H1 (cell line): Measurements from ENCODE around the gene LAMTOR4. TPM values are rescaled to one million over a fixed set of nuclear protein-coding genes. Genes with fewer than 3 reads are reported as not detected.

ENCODE experiments used
- CTCF ChIA-PET: fragments of 300-600 bp; sonication (Branson Sonifier 250); formaldehyde crosslinking; loops from one replicate; lab custom pipeline; 2021; ENCODE audit not compliant: partially characterized antibody; lab: Charles Lee
- POLR2A ChIA-PET: fragments of 300-600 bp; sonication (Branson Sonifier 250); formaldehyde crosslinking; loops from one replicate; lab custom pipeline; 2021; ENCODE audit warnings: inconsistent platforms; ENCODE audit not compliant: partially characterized antibody; lab: Charles Lee
- DNase-seq, 2 experiments: peaks; one replicate each; pipeline versions ENCODE4 v3.0.0 to v3.0.0-alpha.2; 2010 to 2022; ENCODE audit warnings: low spot score in 2 of 2, low read depth in 1 of 2, mixed read lengths in 1 of 2
- FAIRE-seq: peaks from 2 replicates; lab custom pipeline; 2011; peaks lifted over from hg19 to GRCh38; lab: Jason Lieb, UNC
- H2AFZ ChIP-seq: 2 replicates; pipeline ENCODE4 v1.8.1; 2012; ENCODE audit warnings: low read length, inconsistent platforms
- H2AK5ac ChIP-seq: 2 replicates; pipeline ENCODE4 v1.6.1; 2013; ENCODE audit warnings: low read depth, low read length
- H2BK120ac ChIP-seq: replicated peaks from 2 replicates; pipeline ENCODE3; 2013; ENCODE audit warnings: low read depth, low read length, inconsistent platforms
- H2BK12ac ChIP-seq: 2 replicates; pipeline ENCODE4 v1.6.1; 2013; ENCODE audit warnings: low read depth, low read length
- H2BK15ac ChIP-seq: 2 replicates; pipeline ENCODE4 v1.6.1; 2013; ENCODE audit warnings: low read length
- H2BK20ac ChIP-seq: 2 replicates; pipeline ENCODE4 v1.6.1; 2013; ENCODE audit warnings: low read length
- H2BK5ac ChIP-seq: 2 replicates; pipeline ENCODE4 v1.6.1; 2013; ENCODE audit warnings: low read depth, low read length
- H3K14ac ChIP-seq: 2 replicates; pipeline ENCODE4 v1.6.1; 2013; ENCODE audit warnings: inconsistent platforms; ENCODE audit not compliant: insufficient read length
- H3K18ac ChIP-seq: 2 replicates; pipeline ENCODE4 v1.6.1; 2013; ENCODE audit warnings: low read length; ENCODE audit errors: extremely low read depth
- H3K23ac ChIP-seq: 2 replicates; pipeline ENCODE4 v1.6.1; 2013; ENCODE audit warnings: inconsistent platforms; ENCODE audit not compliant: insufficient read length
- H3K23me2 ChIP-seq: 2 replicates; pipeline ENCODE4 v1.6.1; 2013; ENCODE audit warnings: low read depth, low read length
- H3K27ac ChIP-seq: 2 replicates; pipeline ENCODE4 v1.6.1; 2011; ENCODE audit warnings: low read depth, low read length, inconsistent platforms
- H3K27me3 ChIP-seq, 4 experiments: replicated peaks in 1 of 4; 1 replicate in 1 of 4; 2 replicates in 3 of 4; pipeline versions ENCODE4 v1.6.1 to v1.8.1; 2011 to 2013; ENCODE audit warnings: low read length in 3 of 4, mild to moderate bottlenecking in 3 of 4, inconsistent platforms in 2 of 4, mixed read lengths in 2 of 4, moderate library complexity in 1 of 4; ENCODE audit not compliant: control insufficient read depth in 3 of 4, insufficient read depth in 3 of 4; ENCODE audit errors: extremely low read depth in 1 of 4
- H3K36me3 ChIP-seq, 4 experiments: 2 replicates each; pipeline versions ENCODE4 v1.6.1 to v1.8.1; 2011 to 2013; ENCODE audit warnings: mild to moderate bottlenecking in 4 of 4, low read length in 3 of 4, moderate library complexity in 2 of 4, control low read depth in 1 of 4, inconsistent platforms in 1 of 4; ENCODE audit not compliant: insufficient read depth in 4 of 4, control insufficient read depth in 2 of 4
- H3K4ac ChIP-seq: replicated peaks from 2 replicates; pipeline ENCODE3; 2013; ENCODE audit warnings: low read length, low read depth, mixed read lengths, inconsistent platforms; ENCODE audit not compliant: insufficient read length
- H3K4me1 ChIP-seq, 4 experiments: replicated peaks in 1 of 4; 1 replicate in 1 of 4; 2 replicates in 3 of 4; pipeline versions ENCODE4 v1.6.1 to v1.8.1; 2011 to 2013; ENCODE audit warnings: low read length in 3 of 4, inconsistent platforms in 2 of 4, mixed read lengths in 1 of 4; ENCODE audit not compliant: insufficient read depth in 4 of 4, control insufficient read depth in 3 of 4
- H3K4me2 ChIP-seq, 2 experiments: 2 replicates each; pipeline versions ENCODE4 v1.6.1 to v1.8.1; 2011 to 2013; ENCODE audit warnings: low read depth in 2 of 2, low read length in 2 of 2, control low read depth in 1 of 2, inconsistent platforms in 1 of 2, mild to moderate bottlenecking in 1 of 2; ENCODE audit not compliant: insufficient read depth in 1 of 2
- H3K4me3 ChIP-seq, 4 experiments: fragments of 200-600, 300-600 bp in 1 of 4; sonication (generic), shearing (Covaris generic), sonication (Bioruptor Twin) in 1 of 4; 2 replicates each; pipeline versions ENCODE4 v1.5.1 to v1.8.1; 2011 to 2016; ENCODE audit warnings: low read length in 4 of 4, low read depth in 3 of 4, control low read depth in 2 of 4, inconsistent platforms in 2 of 4, mild to moderate bottlenecking in 2 of 4, mixed read lengths in 1 of 4, moderate library complexity in 1 of 4; ENCODE audit not compliant: insufficient read depth in 2 of 4; ENCODE audit errors: extremely low read depth in 1 of 4
- H3K56ac ChIP-seq: replicated peaks from 2 replicates; pipeline ENCODE3; 2013; ENCODE audit warnings: low read depth, mild to moderate bottlenecking, mixed read lengths, low read length, inconsistent platforms; ENCODE audit not compliant: insufficient read length
- H3K79me1 ChIP-seq: 2 replicates; pipeline ENCODE4 v1.6.1; 2013; ENCODE audit warnings: low read depth, low read length, control low read depth
- H3K79me2 ChIP-seq, 2 experiments: 2 replicates each; pipeline versions ENCODE4 v1.6.1 to v1.8.1; 2012 to 2013; ENCODE audit warnings: low read length in 2 of 2, mild to moderate bottlenecking in 2 of 2, inconsistent platforms in 1 of 2; ENCODE audit not compliant: insufficient read depth in 2 of 2, control insufficient read depth in 1 of 2
- H3K9ac ChIP-seq, 4 experiments: replicated peaks in 1 of 4; 1 replicate in 1 of 4; 2 replicates in 3 of 4; pipeline versions ENCODE4 v1.6.1 to v1.8.1; 2011 to 2013; ENCODE audit warnings: low read depth in 3 of 4, low read length in 3 of 4, control low read depth in 2 of 4, mild to moderate bottlenecking in 2 of 4, moderate library complexity in 2 of 4, inconsistent platforms in 1 of 4; ENCODE audit errors: extremely low read depth in 1 of 4
- H3K9me3 ChIP-seq, 2 experiments: 2 replicates each; pipeline versions ENCODE4 v1.6.1 to v1.8.1; 2012 to 2013; ENCODE audit warnings: mild to moderate bottlenecking in 2 of 2, moderate library complexity in 2 of 2, control low read depth in 1 of 2, inconsistent platforms in 1 of 2, low read depth in 1 of 2, low read length in 1 of 2, mixed read lengths in 1 of 2; ENCODE audit not compliant: insufficient read depth in 2 of 2
- H4K20me1 ChIP-seq, 2 experiments: replicated peaks in 1 of 2; 2 replicates each; pipeline versions ENCODE3 to v1.8.1; 2011 to 2013; ENCODE audit warnings: inconsistent platforms in 2 of 2, low read length in 2 of 2, mild to moderate bottlenecking in 1 of 2; ENCODE audit not compliant: insufficient read depth in 2 of 2, control insufficient read depth in 1 of 2
- H4K5ac ChIP-seq: 2 replicates; pipeline ENCODE4 v1.6.1; 2013; ENCODE audit warnings: low read length, low read depth, mixed read lengths, inconsistent platforms; ENCODE audit not compliant: insufficient read length
- H4K8ac ChIP-seq: 2 replicates; pipeline ENCODE4 v1.8.0; 2013; ENCODE audit warnings: mild to moderate bottlenecking, moderate library complexity, low read length, inconsistent platforms; ENCODE audit not compliant: insufficient read depth; ENCODE audit errors: extremely low read depth
- H4K91ac ChIP-seq: replicated peaks from 2 replicates; pipeline ENCODE3; 2013; ENCODE audit warnings: low read length, mixed read lengths, inconsistent platforms; ENCODE audit not compliant: insufficient read length
- CEBPB ChIP-seq: IDR thresholded peaks from 2 replicates; pipeline ENCODE4 v1.6.1; 2012; ENCODE audit warnings: low read depth, low read length
- CREB1 ChIP-seq: IDR thresholded peaks from 2 replicates; pipeline ENCODE4 v1.6.1; 2012; ENCODE audit warnings: inconsistent platforms
- EP300 ChIP-seq, 2 experiments: IDR thresholded peaks; 1 replicate in 1 of 2; 2 replicates in 1 of 2; pipeline ENCODE4 v1.6.1; 2011 to 2012; ENCODE audit warnings: low read depth in 2 of 2, low read length in 2 of 2, mild to moderate bottlenecking in 2 of 2, borderline replicate concordance in 1 of 2, inconsistent platforms in 1 of 2, moderate library complexity in 1 of 2
- FOSL1 ChIP-seq: IDR thresholded peaks from 2 replicates; pipeline ENCODE4 v1.6.1; 2011; ENCODE audit warnings: mild to moderate bottlenecking, low read depth, low read length, moderate library complexity; ENCODE audit not compliant: insufficient read depth
- KDM5A ChIP-seq: fragments of 200-600 bp; IDR thresholded peaks from 2 replicates; pipeline ENCODE4 v1.7.1; 2012; ENCODE audit warnings: mild to moderate bottlenecking, low read length, inconsistent platforms, mixed read lengths
- PHF8 ChIP-seq: fragments of 200-600 bp; sonication (generic); conservative IDR thresholded peaks from 2 replicates; pipeline ENCODE4 v1.7.1; 2012; ENCODE audit warnings: low read depth, mild to moderate bottlenecking, inconsistent platforms, low read length, moderate library complexity
- POLR2A ChIP-seq, 2 experiments: IDR thresholded peaks; 1 replicate in 1 of 2; 2 replicates in 1 of 2; pipeline ENCODE4 v1.6.1; 2011; ENCODE audit warnings: low read depth in 2 of 2, low read length in 2 of 2, mild to moderate bottlenecking in 2 of 2; ENCODE audit errors: control extremely low read depth in 1 of 2
- POU5F1 ChIP-seq: IDR thresholded peaks from 2 replicates; pipeline ENCODE4 v1.6.1; 2011; ENCODE audit warnings: low read depth, mild to moderate bottlenecking, low read length, moderate library complexity
- RFX5 ChIP-seq: IDR thresholded peaks from 2 replicates; pipeline ENCODE4 v1.6.1; 2011; ENCODE audit warnings: low read depth, low read length, improper control_type of control experiment, borderline replicate concordance
- SIN3A ChIP-seq, 2 experiments: IDR thresholded peaks in 1 of 2; conservative IDR thresholded peaks in 1 of 2; 2 replicates each; pipeline ENCODE4 v1.6.1; 2011 to 2012; ENCODE audit warnings: low read length in 2 of 2, improper control_type of control experiment in 1 of 2, low read depth in 1 of 2, mild to moderate bottlenecking in 1 of 2
- SP1 ChIP-seq: IDR thresholded peaks from 2 replicates; pipeline ENCODE4 v1.6.1; 2011; ENCODE audit warnings: low read depth, low read length
- SP2 ChIP-seq: IDR thresholded peaks from 2 replicates; pipeline ENCODE4 v1.6.1; 2012; ENCODE audit warnings: mild to moderate bottlenecking, low read length, inconsistent platforms
- TAF1 ChIP-seq: IDR thresholded peaks from 2 replicates; pipeline ENCODE4 v1.6.1; 2011; ENCODE audit warnings: mild to moderate bottlenecking, low read depth, low read length
- WGBS, 2 experiments: shearing (Covaris generic) in 1 of 2; methylation state at CpG; one replicate each; pipeline versions ENCODE4 v1.1.6 to v1.1.7; 2013 to 2015; ENCODE audit warnings: low lambda C conversion rate in 2 of 2, mixed read lengths in 2 of 2, inconsistent platforms in 1 of 2, low coverage in 1 of 2, missing lambda C conversion rate in 1 of 2; ENCODE audit not compliant: insufficient replicate concordance in 2 of 2, insufficient coverage in 1 of 2, insufficient read length in 1 of 2; ENCODE audit errors: extremely low coverage in 1 of 2, missing lambda C conversion rate in 1 of 2; 5-methylcytosine and 5-hydroxymethylcytosine counted together
- polyA plus RNA-seq, 7 experiments: library from polyadenylated mRNA; depleted of rRNA in 3 of 7; stranded (reverse) in 5 of 7; unstranded in 2 of 7; fragments of >200 nt in 5 of 7; fragments of 200-250 nt in 2 of 7; gene quantifications; 1 replicate in 5 of 7; 2 replicates in 1 of 7; 4 replicates in 1 of 7; pipeline versions ENCODE4 v1.2.1 to v1.2.3, GENCODE V29; 2011 to 2013; ENCODE audit warnings: missing spikeins in 2 of 7, mixed read lengths in 2 of 7
- total RNA-seq: library from RNA; stranded (reverse); fragmentation: NEBNext Ultra II Directional; extraction: Animal tissue kit (Norgen Biotek cat#: 25700); gene quantifications from 2 replicates; pipeline ENCODE4 v1.2.1, GENCODE V29; 2021
- TF ChIP-seq, protein P1 (sequence below): IDR thresholded peaks from 2 replicates; pipeline ENCODE4 v1.6.1; 2011; ENCODE audit warnings: low read length, improper control_type of control experiment

LAMTOR4 gene
- total and polyA plus RNA-seq, 2 of the 8 experiments (the other 6 are each of a cell fraction or from before 2014, with no cell fraction given): 153 to 622 TPM

DNA sequence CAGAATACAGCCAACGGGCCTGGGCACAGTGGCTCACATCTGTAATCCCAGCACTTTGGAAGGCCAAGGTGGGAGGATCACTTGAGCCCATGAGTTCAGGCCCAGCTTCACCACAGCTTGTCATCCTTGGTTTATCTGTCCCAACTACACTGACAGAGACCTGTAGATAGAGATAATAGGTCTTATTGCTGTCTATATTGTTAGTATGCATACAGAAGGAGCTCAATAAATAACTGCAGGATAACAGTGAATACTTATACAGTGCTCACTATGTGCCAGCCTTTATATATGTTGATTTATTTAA lies 28.0 kb upstream of the LAMTOR4 start:
- H3K14ac ChIP-seq: no peak overlapping the region
- H3K23ac ChIP-seq: no peak overlapping the region
- H3K4me2 ChIP-seq: peak overlapping the region; percentile 74 to 92
- H4K8ac ChIP-seq: no peak overlapping the region
- H3K18ac ChIP-seq: no peak overlapping the region
- H2BK12ac ChIP-seq: no peak overlapping the region
- H3K9me3 ChIP-seq: no peaks in the 10 kb centered on the region
- peaks cover 8% of the 10 kb centered on the region for H3K23me2 ChIP-seq
- H4K20me1 ChIP-seq: peaks cover 0 to 1% of the 10 kb centered on the region in 2 experiments
- H3K79me1 ChIP-seq: 0 out of 2 replicates have a peak, but pooled peaks cover 4% of the 10 kb centered on the region
- H3K4me3 ChIP-seq: peak overlapping the region in 3 of 4 experiments; percentile 75 to 98 (median 92); a peak in 4 of 8 replicates
- H3K27ac ChIP-seq: no peak overlapping the region
- H2BK120ac ChIP-seq: no peak overlapping the region
- no peak overlapping the region for H2BK15ac ChIP-seq
- peaks cover 0 to 5% (median 1%) of the 10 kb centered on the region in 4 experiments; a peak in 4 of 7 replicates for H3K4me1 ChIP-seq
- no peaks in the 10 kb centered on the region for H3K36me3 ChIP-seq
- POLR2A ChIA-PET: interaction anchor here (1.1 to 19.1 kb wide), 8 partner anchors 9 to 47 kb away, joined by 4 to 414 read pairs (median 7); partner anchors contain the start of genes AP4M1, COPS6, GAL3ST4 and MCM7
- H3K79me2 ChIP-seq: peaks cover 0 to 6% of the 10 kb centered on the region in 2 experiments; a peak in 1 of 4 replicates
- H3K9ac ChIP-seq: no peak overlapping the region
- H3K56ac ChIP-seq: no peak overlapping the region
- CTCF ChIA-PET: interaction anchor here (0.7 to 1.6 kb wide), 4 partner anchors 10 to 96 kb away, joined by 3 to 10 read pairs (median 4); no protein-coding TSS in a partner anchor
- no peak overlapping the region for H4K5ac ChIP-seq
- no peak overlapping the region for H2BK20ac ChIP-seq
- WGBS, 2 experiments: 89% methylated on average over 1 of the region's 1 CpG; no CpG with 5 or more reads in 1 of the 2 experiments
- H2BK5ac ChIP-seq: no peak overlapping the region
- H3K4ac ChIP-seq: no peak overlapping the region
- no peaks in the 10 kb centered on the region for H3K27me3 ChIP-seq
- FAIRE-seq: no peak
- no peak for DNase-seq
- H2AK5ac ChIP-seq: no peak overlapping the region
- H4K91ac ChIP-seq: no peak overlapping the region
- H2AFZ ChIP-seq: no peak overlapping the region
- TF ChIP-seq EP300 (IDR thresholded peaks at IDR 0.05; ENCODE audit: borderline replicate concordance in 1 of 2, low read depth in 2 of 2, low read length in 2 of 2) (no peak), CREB1 (no peak), POU5F1 (no peak), SP1 (no peak), CEBPB (no peak), RFX5 (no peak), SP2 (no peak), KDM5A (no peak), FOSL1 (no peak), PHF8 (no peak), POLR2A (IDR thresholded peaks at IDR 0.05; ENCODE audit: control extremely low read depth in 1 of 2, low read depth in 2 of 2, low read length in 2 of 2) (no peak), SIN3A (conservative IDR thresholded peaks at IDR 0.05 in 1 of 2, IDR thresholded peaks at IDR 0.05 in 1 of 2; ENCODE audit: low read depth in 1 of 2, low read length in 2 of 2) (no peak), TAF1 (no peak)
- TF ChIP-seq, protein P1, sequence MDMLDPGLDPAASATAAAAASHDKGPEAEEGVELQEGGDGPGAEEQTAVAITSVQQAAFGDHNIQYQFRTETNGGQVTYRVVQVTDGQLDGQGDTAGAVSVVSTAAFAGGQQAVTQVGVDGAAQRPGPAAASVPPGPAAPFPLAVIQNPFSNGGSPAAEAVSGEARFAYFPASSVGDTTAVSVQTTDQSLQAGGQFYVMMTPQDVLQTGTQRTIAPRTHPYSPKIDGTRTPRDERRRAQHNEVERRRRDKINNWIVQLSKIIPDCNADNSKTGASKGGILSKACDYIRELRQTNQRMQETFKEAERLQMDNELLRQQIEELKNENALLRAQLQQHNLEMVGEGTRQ: no peak
